WTC11 (cell line): ENCODE measurements around the gene NKD1. TPM values are rescaled to one million over a fixed set of nuclear protein-coding genes. Genes with fewer than 3 reads are reported as not detected.

ENCODE experiments used
- ATAC-seq: fragments of 200-7000 bp; cut with Tn5 transposase; 2 replicates; pipeline ENCODE4 v1.10.0; 2021; ENCODE audit warnings: mild to moderate bottlenecking, moderate library complexity
- CTCF ChIA-PET: fragments of 300-600 bp; sonication (Branson Sonifier 250); formaldehyde crosslinking; loops from one replicate; lab custom pipeline; 2021; ENCODE audit warnings: antibody characterized with exemption; lab: Charles Lee
- POLR2A ChIA-PET: fragments of 350-600 bp; sonication (Branson Sonifier 250); formaldehyde crosslinking; loops from one replicate; lab custom pipeline; 2021; ENCODE audit warnings: antibody characterized with exemption; lab: Charles Lee
- DNase-seq: peaks from one replicate; pipeline ENCODE4 v3.0.0; 2021; ENCODE audit warnings: low spot score
- H3K27ac Mint-ChIP-seq: 2 replicates; pipeline ENCODE4 v1.8.0; 2021; ENCODE audit warnings: mixed read lengths
- H3K27me3 Mint-ChIP-seq: 2 replicates; pipeline ENCODE4 v1.8.0; 2021; ENCODE audit warnings: low read depth, mild to moderate bottlenecking, moderate library complexity, mixed read lengths
- H3K36me3 Mint-ChIP-seq: 2 replicates; pipeline ENCODE4 v1.8.0; 2021; ENCODE audit warnings: mixed read lengths
- H3K4me1 Mint-ChIP-seq: 2 replicates; pipeline ENCODE4 v1.8.0; 2022; ENCODE audit warnings: mixed read lengths
- H3K4me3 Mint-ChIP-seq: 2 replicates; pipeline ENCODE4 v1.8.0; 2021; ENCODE audit warnings: mild to moderate bottlenecking, moderate library complexity, mixed read lengths
- H3K9me3 Mint-ChIP-seq: 2 replicates; pipeline ENCODE4 v1.8.0; 2021; ENCODE audit warnings: mixed read lengths
- AFF4 ChIP-seq: sonication (generic); formaldehyde crosslinking; IDR thresholded peaks from 2 replicates; pipeline ENCODE4 v1.8.1; 2023; ENCODE audit warnings: mild to moderate bottlenecking, missing genetic modification reagents, borderline replicate concordance
- E2F5 ChIP-seq: sonication (generic); formaldehyde crosslinking; IDR thresholded peaks from 2 replicates; pipeline ENCODE4 v1.8.1; 2022; ENCODE audit warnings: mild to moderate bottlenecking, moderate library complexity, missing genetic modification reagents
- FOXP1 ChIP-seq: sonication (generic); formaldehyde crosslinking; IDR thresholded peaks from 2 replicates; pipeline ENCODE4 v1.8.0; 2022; ENCODE audit warnings: missing genetic modification reagents, mild to moderate bottlenecking, moderate library complexity, borderline replicate concordance
- GABPB1 ChIP-seq: sonication (generic); formaldehyde crosslinking; IDR thresholded peaks from 2 replicates; pipeline ENCODE4 v1.8.1; 2023; ENCODE audit warnings: mild to moderate bottlenecking, missing genetic modification reagents
- HMGA2 ChIP-seq: fragments of 250-450 bp; sonication (Bioruptor Pico); IDR thresholded peaks from 2 replicates; pipeline ENCODE4 v1.4.0; 2021; ENCODE audit warnings: mild to moderate bottlenecking, moderate library complexity
- IRF2 ChIP-seq: sonication (generic); formaldehyde crosslinking; IDR thresholded peaks from 2 replicates; pipeline ENCODE4 v1.8.0; 2022; ENCODE audit warnings: low read depth, missing genetic modification reagents, borderline replicate concordance
- JAZF1 ChIP-seq: fragments of 250-450 bp; sonication (Bioruptor Pico); IDR thresholded peaks from 2 replicates; pipeline ENCODE4 v1.9.0; 2021; ENCODE audit warnings: moderate library complexity, mild to moderate bottlenecking, inconsistent platforms
- KAT7 ChIP-seq: sonication (generic); formaldehyde crosslinking; IDR thresholded peaks from 2 replicates; pipeline ENCODE4 v1.8.1; 2023; ENCODE audit warnings: missing genetic modification reagents, mild to moderate bottlenecking, borderline replicate concordance
- MAX ChIP-seq: sonication (generic); formaldehyde crosslinking; IDR thresholded peaks from 2 replicates; pipeline ENCODE4 v1.8.0; 2022; ENCODE audit warnings: mild to moderate bottlenecking, missing genetic modification reagents
- MXD4 ChIP-seq: fragments of 250-450 bp; sonication (Bioruptor Pico); IDR thresholded peaks from 2 replicates; pipeline ENCODE4 v1.8.0; 2021; ENCODE audit warnings: mild to moderate bottlenecking, moderate library complexity, borderline replicate concordance
- NFATC4 ChIP-seq: fragments of 250-450 bp; sonication (Bioruptor Pico); IDR thresholded peaks from 2 replicates; pipeline ENCODE4 v1.9.0; 2021; ENCODE audit warnings: mild to moderate bottlenecking
- NR1H2 ChIP-seq: sonication (generic); formaldehyde crosslinking; IDR thresholded peaks from 2 replicates; pipeline ENCODE4 v1.9.0; 2021; ENCODE audit warnings: mild to moderate bottlenecking, moderate library complexity, missing genetic modification reagents
- NR3C1 ChIP-seq: sonication (generic); formaldehyde crosslinking; conservative IDR thresholded peaks from 2 replicates; pipeline ENCODE4 v1.8.1; 2023; ENCODE audit warnings: low read depth, mild to moderate bottlenecking, missing genetic modification reagents
- PRDM15 ChIP-seq: sonication (generic); formaldehyde crosslinking; IDR thresholded peaks from 2 replicates; pipeline ENCODE4 v1.8.0; 2022; ENCODE audit warnings: missing genetic modification reagents
- SMAD3 ChIP-seq: sonication (generic); formaldehyde crosslinking; IDR thresholded peaks from 2 replicates; pipeline ENCODE4 v1.8.0; 2022; ENCODE audit warnings: missing genetic modification reagents, mild to moderate bottlenecking, borderline replicate concordance
- SMAD4 ChIP-seq: sonication (generic); formaldehyde crosslinking; IDR thresholded peaks from 2 replicates; pipeline ENCODE4 v1.8.0; 2022; ENCODE audit warnings: mild to moderate bottlenecking, missing genetic modification reagents
- TEAD4 ChIP-seq: sonication (generic); formaldehyde crosslinking; IDR thresholded peaks from 2 replicates; pipeline ENCODE4 v1.8.0; 2022; ENCODE audit warnings: mild to moderate bottlenecking, missing genetic modification reagents
- ZNF121 ChIP-seq: sonication (generic); formaldehyde crosslinking; IDR thresholded peaks from 2 replicates; pipeline ENCODE4 v1.8.0; 2023; ENCODE audit warnings: missing genetic modification reagents
- ZNF138 ChIP-seq: sonication (generic); formaldehyde crosslinking; conservative IDR thresholded peaks from 2 replicates; pipeline ENCODE4 v1.8.1; 2022; ENCODE audit warnings: mild to moderate bottlenecking, moderate library complexity, missing genetic modification reagents
- ZNF219 ChIP-seq: sonication (generic); formaldehyde crosslinking; IDR thresholded peaks from 2 replicates; pipeline ENCODE4 v1.8.0; 2023; ENCODE audit warnings: missing genetic modification reagents, mild to moderate bottlenecking, borderline replicate concordance
- ZNF396 ChIP-seq: fragments of 250-450 bp; sonication (Bioruptor Pico); IDR thresholded peaks from 2 replicates; pipeline ENCODE4 v1.8.0; 2021; ENCODE audit warnings: mild to moderate bottlenecking, moderate library complexity, borderline replicate concordance
- total RNA-seq: library from RNA; stranded (reverse); gene quantifications from 3 replicates; pipeline ENCODE4 v1.2.3, GENCODE V29; 2021
- TF ChIP-seq, protein P1 (sequence below): sonication (generic); formaldehyde crosslinking; IDR thresholded peaks from 2 replicates; pipeline ENCODE4 v1.8.1; 2023; ENCODE audit warnings: mild to moderate bottlenecking, missing genetic modification reagents, moderate library complexity
- TF ChIP-seq, protein P2 (sequence below): sonication (generic); formaldehyde crosslinking; IDR thresholded peaks from 2 replicates; pipeline ENCODE4 v1.8.0; 2022; ENCODE audit warnings: mild to moderate bottlenecking, missing genetic modification reagents
- TF ChIP-seq, protein P3 (sequence below): sonication (generic); formaldehyde crosslinking; IDR thresholded peaks from 2 replicates; pipeline ENCODE4 v1.8.0; 2023; ENCODE audit warnings: mild to moderate bottlenecking, missing genetic modification reagents

The NKD1 gene
- total RNA-seq, 1 experiment from 2014 or later: 6.0 TPM

GRCh38 chr16:50624449-50624970 lies 76.3 kb downstream of the NKD1 start (continued):
- TF ChIP-seq AFF4 (no peak), ZNF396 (CRISPR knock-in tag) (no peak), SMAD4 (CRISPR knock-in tag) (no peak), GABPB1 (CRISPR knock-in tag) (no peak), FOXP1 (CRISPR knock-in tag) (no peak), NFATC4 (CRISPR knock-in tag) (no peak)

DNA sequence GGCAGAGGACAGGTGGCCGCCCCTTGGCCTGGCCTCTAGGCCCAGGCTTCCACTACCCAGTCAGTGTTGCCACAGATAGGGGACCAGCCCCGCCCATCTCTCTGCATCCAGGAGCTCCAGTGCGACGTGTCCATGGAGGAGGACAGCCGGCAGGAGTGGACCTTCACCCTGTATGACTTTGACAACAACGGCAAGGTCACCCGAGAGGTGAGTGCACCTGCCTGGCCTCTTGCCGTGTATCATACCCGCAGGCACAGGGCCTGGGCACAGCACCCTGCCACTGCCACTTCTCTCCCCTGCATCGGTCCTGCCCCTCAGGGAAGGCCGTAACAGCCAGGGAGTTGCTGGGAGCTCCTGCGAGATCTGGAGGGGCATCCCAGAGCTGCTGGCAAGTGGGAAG lies 77.2 kb downstream of the NKD1 start:
- DNase-seq (no peak), ATAC-seq (no peak)
- no peaks in the 10 kb centered on the region for H3K27me3 Mint-ChIP-seq
- TF ChIP-seq, protein P1, sequence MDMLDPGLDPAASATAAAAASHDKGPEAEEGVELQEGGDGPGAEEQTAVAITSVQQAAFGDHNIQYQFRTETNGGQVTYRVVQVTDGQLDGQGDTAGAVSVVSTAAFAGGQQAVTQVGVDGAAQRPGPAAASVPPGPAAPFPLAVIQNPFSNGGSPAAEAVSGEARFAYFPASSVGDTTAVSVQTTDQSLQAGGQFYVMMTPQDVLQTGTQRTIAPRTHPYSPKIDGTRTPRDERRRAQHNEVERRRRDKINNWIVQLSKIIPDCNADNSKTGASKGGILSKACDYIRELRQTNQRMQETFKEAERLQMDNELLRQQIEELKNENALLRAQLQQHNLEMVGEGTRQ (CRISPR knock-in tag): no peak
- TF ChIP-seq ZNF219 (CRISPR knock-in tag) (no peak), SMAD3 (CRISPR knock-in tag) (no peak), TEAD4 (no peak), NR1H2 (no peak), KAT7 (CRISPR knock-in tag) (no peak), NR3C1 (CRISPR knock-in tag) (no peak), GABPB1 (CRISPR knock-in tag) (no peak), ZNF121 (CRISPR knock-in tag) (no peak), JAZF1 (CRISPR knock-in tag) (no peak), HMGA2 (CRISPR knock-in tag) (no peak), MAX (CRISPR knock-in tag) (no peak), MXD4 (CRISPR knock-in tag) (no peak), IRF2 (CRISPR knock-in tag) (no peak), ZNF138 (CRISPR knock-in tag) (no peak), PRDM15 (CRISPR knock-in tag) (no peak), E2F5 (CRISPR knock-in tag) (no peak)
- TF ChIP-seq, protein P2, sequence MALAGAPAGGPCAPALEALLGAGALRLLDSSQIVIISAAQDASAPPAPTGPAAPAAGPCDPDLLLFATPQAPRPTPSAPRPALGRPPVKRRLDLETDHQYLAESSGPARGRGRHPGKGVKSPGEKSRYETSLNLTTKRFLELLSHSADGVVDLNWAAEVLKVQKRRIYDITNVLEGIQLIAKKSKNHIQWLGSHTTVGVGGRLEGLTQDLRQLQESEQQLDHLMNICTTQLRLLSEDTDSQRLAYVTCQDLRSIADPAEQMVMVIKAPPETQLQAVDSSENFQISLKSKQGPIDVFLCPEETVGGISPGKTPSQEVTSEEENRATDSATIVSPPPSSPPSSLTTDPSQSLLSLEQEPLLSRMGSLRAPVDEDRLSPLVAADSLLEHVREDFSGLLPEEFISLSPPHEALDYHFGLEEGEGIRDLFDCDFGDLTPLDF (CRISPR knock-in tag): no peak
- TF ChIP-seq, protein P3, sequence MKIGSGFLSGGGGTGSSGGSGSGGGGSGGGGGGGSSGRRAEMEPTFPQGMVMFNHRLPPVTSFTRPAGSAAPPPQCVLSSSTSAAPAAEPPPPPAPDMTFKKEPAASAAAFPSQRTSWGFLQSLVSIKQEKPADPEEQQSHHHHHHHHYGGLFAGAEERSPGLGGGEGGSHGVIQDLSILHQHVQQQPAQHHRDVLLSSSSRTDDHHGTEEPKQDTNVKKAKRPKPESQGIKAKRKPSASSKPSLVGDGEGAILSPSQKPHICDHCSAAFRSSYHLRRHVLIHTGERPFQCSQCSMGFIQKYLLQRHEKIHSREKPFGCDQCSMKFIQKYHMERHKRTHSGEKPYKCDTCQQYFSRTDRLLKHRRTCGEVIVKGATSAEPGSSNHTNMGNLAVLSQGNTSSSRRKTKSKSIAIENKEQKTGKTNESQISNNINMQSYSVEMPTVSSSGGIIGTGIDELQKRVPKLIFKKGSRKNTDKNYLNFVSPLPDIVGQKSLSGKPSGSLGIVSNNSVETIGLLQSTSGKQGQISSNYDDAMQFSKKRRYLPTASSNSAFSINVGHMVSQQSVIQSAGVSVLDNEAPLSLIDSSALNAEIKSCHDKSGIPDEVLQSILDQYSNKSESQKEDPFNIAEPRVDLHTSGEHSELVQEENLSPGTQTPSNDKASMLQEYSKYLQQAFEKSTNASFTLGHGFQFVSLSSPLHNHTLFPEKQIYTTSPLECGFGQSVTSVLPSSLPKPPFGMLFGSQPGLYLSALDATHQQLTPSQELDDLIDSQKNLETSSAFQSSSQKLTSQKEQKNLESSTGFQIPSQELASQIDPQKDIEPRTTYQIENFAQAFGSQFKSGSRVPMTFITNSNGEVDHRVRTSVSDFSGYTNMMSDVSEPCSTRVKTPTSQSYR (CRISPR knock-in tag): no peak
- no peaks in the 10 kb centered on the region for H3K36me3 Mint-ChIP-seq
- H3K9me3 Mint-ChIP-seq: no peaks in the 10 kb centered on the region
- no peak overlapping the region for H3K4me3 Mint-ChIP-seq
- ChIA-PET CTCF (interaction anchor here (0.7 to 3.9 kb wide), 5 partner anchors 11 to 53 kb away, joined by 3 to 25 read pairs (median 4); no protein-coding TSS in a partner anchor), POLR2A (interaction anchor here (1.3 kb wide), 1 partner anchor 9 kb away, joined by 3 read pairs; no protein-coding TSS in a partner anchor)
- H3K4me1 Mint-ChIP-seq: peaks cover 3% of the 10 kb centered on the region; the same call in 1 of the 2 replicates
- H3K27ac Mint-ChIP-seq: no peak overlapping the region
